ENCODE results near the gene DPYD.
A peak's percentile ranks its signal among the peaks of the same experiment; 100 is the strongest.

The DPYD gene

GRCh38 chr1:97853221-97853620, 67.6 kb downstream of the DPYD start:
- no CpG with 5 or more reads among the region's 1 CpG for WGBS, 2 donors (ENCODE audit: extremely low coverage in 2 of 2, insufficient read length in 2 of 2, insufficient replicate concordance in 1 of 2)
- Histone ChIP-seq H2BK5ac (ENCODE audit: low read length) (no peak overlapping the region), H3K79me1 (ENCODE audit: low read depth, low read length) (no peaks in the 10 kb centered on the region), H3K23ac (ENCODE audit: low read depth, low read length, poor library complexity) (no peak overlapping the region), H2BK12ac (ENCODE audit: low read length) (no peak overlapping the region), H3K36me3 (replicated peaks in 1 of 2; ENCODE audit: control insufficient read depth in 2 of 2, insufficient read depth in 2 of 2, low read length in 2 of 2) (no peaks in the 10 kb centered on the region), H3K9ac (ENCODE audit: low read depth, low read length, poor library complexity) (no peak overlapping the region), H3K4me2 (ENCODE audit: insufficient read depth, low read length, poor library complexity, severe bottlenecking) (no peak overlapping the region), H3K4me3 (ENCODE audit: low read length in 2 of 2) (no peak overlapping the region), H2BK15ac (ENCODE audit: low read length) (no peak overlapping the region), H3K4ac (ENCODE audit: low read length) (no peak overlapping the region), H3K27ac (replicated peaks; ENCODE audit: low read length) (no peak overlapping the region), H2AFZ (ENCODE audit: low read length) (no peak overlapping the region), H2AK5ac (ENCODE audit: low read depth, low read length) (no peak overlapping the region), H3K9me3 (replicated peaks in 1 of 2; ENCODE audit: control insufficient read depth in 2 of 2, insufficient read depth in 1 of 2, low read depth in 1 of 2, low read length in 2 of 2) (no peaks in the 10 kb centered on the region), H2BK120ac (ENCODE audit: low read depth, low read length) (no peak overlapping the region), H4K91ac (ENCODE audit: low read depth, low read length, poor library complexity) (no peak overlapping the region), H3K27me3 (ENCODE audit: control insufficient read depth in 3 of 3, insufficient read depth in 3 of 3, low read depth in 1 of 3, low read length in 3 of 3) (no peaks in the 10 kb centered on the region), H4K8ac (ENCODE audit: low read depth, low read length) (no peak overlapping the region), H3K18ac (ENCODE audit: low read length) (no peak overlapping the region), H3K4me1 (ENCODE audit: control insufficient read depth in 2 of 2, insufficient read depth in 1 of 2, low read depth in 1 of 2, low read length in 2 of 2) (peaks cover 0 to 4% of the 10 kb centered on the region in 2 donors), H3K14ac (ENCODE audit: low read length) (no peak overlapping the region)
- no peak for DNase-seq (ENCODE audit: low spot score)

GRCh38 chr1:97849345-97850340, 71.2 kb downstream of the DPYD start:
- H3K18ac ChIP-seq (ENCODE audit: low read length), result no peak overlapping the region
- no peak overlapping the region for H4K91ac ChIP-seq (ENCODE audit: low read depth, low read length, poor library complexity)
- no peak overlapping the region for H2BK120ac ChIP-seq (ENCODE audit: low read depth, low read length)
- no CpG with 5 or more reads among the region's 4 CpGs for WGBS, 2 donors (ENCODE audit: extremely low coverage in 2 of 2, insufficient read length in 2 of 2, insufficient replicate concordance in 1 of 2)
- H3K4me1 ChIP-seq (ENCODE audit: control insufficient read depth in 2 of 2, insufficient read depth in 1 of 2, low read depth in 1 of 2, low read length in 2 of 2), result peaks cover 0 to 4% of the 10 kb centered on the region in 2 donors
- no peak overlapping the region for H2BK12ac ChIP-seq (ENCODE audit: low read length)
- no peaks in the 10 kb centered on the region for H3K79me1 ChIP-seq (ENCODE audit: low read depth, low read length)
- H3K23ac ChIP-seq (ENCODE audit: low read depth, low read length, poor library complexity), result no peak overlapping the region
- no peak overlapping the region for H3K9ac ChIP-seq (ENCODE audit: low read depth, low read length, poor library complexity)
- no peak overlapping the region for H3K14ac ChIP-seq (ENCODE audit: low read length)
- no peak overlapping the region for H2BK15ac ChIP-seq (ENCODE audit: low read length)
- no peak overlapping the region for H3K4me2 ChIP-seq (ENCODE audit: insufficient read depth, low read length, poor library complexity, severe bottlenecking)
- H3K9me3 ChIP-seq (replicated peaks in 1 of 2; ENCODE audit: control insufficient read depth in 2 of 2, insufficient read depth in 1 of 2, low read depth in 1 of 2, low read length in 2 of 2), result peaks cover 9 to 14% of the 10 kb centered on the region in 2 donors
- H3K27me3 ChIP-seq (ENCODE audit: control insufficient read depth in 3 of 3, insufficient read depth in 3 of 3, low read depth in 1 of 3, low read length in 3 of 3), result no peaks in the 10 kb centered on the region
- no peak overlapping the region for H3K4ac ChIP-seq (ENCODE audit: low read length)
- no peak for DNase-seq (ENCODE audit: low spot score)
- H3K36me3 ChIP-seq (replicated peaks in 1 of 2; ENCODE audit: control insufficient read depth in 2 of 2, insufficient read depth in 2 of 2, low read length in 2 of 2), result no peaks in the 10 kb centered on the region
- H4K8ac ChIP-seq (ENCODE audit: low read depth, low read length), result no peak overlapping the region
- no peak overlapping the region for H2AK5ac ChIP-seq (ENCODE audit: low read depth, low read length)
- no peak overlapping the region for H3K4me3 ChIP-seq (ENCODE audit: low read length in 2 of 2)
- peak overlapping the region; percentile 12 for H2AFZ ChIP-seq (ENCODE audit: low read length)
- H2BK5ac ChIP-seq (ENCODE audit: low read length), result no peak overlapping the region
- no peak overlapping the region for H3K27ac ChIP-seq (replicated peaks; ENCODE audit: low read length)

- no peak overlapping the region for H3K27ac ChIP-seq (replicated peaks; ENCODE audit: low read length)
- H2BK12ac ChIP-seq (ENCODE audit: low read length), result no peak overlapping the region
- no peak overlapping the region for H4K91ac ChIP-seq (ENCODE audit: low read depth, low read length, poor library complexity)
- no peak overlapping the region for H2BK5ac ChIP-seq (ENCODE audit: low read length)
- H3K27me3 ChIP-seq (ENCODE audit: control insufficient read depth in 3 of 3, insufficient read depth in 3 of 3, low read depth in 1 of 3, low read length in 3 of 3), result no peaks in the 10 kb centered on the region
- no peaks in the 10 kb centered on the region for H3K36me3 ChIP-seq (replicated peaks in 1 of 2; ENCODE audit: control insufficient read depth in 2 of 2, insufficient read depth in 2 of 2, low read length in 2 of 2)
- peak overlapping the region in 1 of 2 donors; percentile 64 for H3K4me3 ChIP-seq (ENCODE audit: low read length in 2 of 2)
- WGBS, 2 donors (ENCODE audit: extremely low coverage in 2 of 2, insufficient read length in 2 of 2, insufficient replicate concordance in 1 of 2), result no CpG with 5 or more reads among the region's 10 CpGs
- peak overlapping the region; percentile 67 for H3K23ac ChIP-seq (ENCODE audit: low read depth, low read length, poor library complexity)
- no peak overlapping the region for H2AK5ac ChIP-seq (ENCODE audit: low read depth, low read length)
- peak overlapping the region; percentile 56 for H3K14ac ChIP-seq (ENCODE audit: low read length)
- no peak overlapping the region for H2AFZ ChIP-seq (ENCODE audit: low read length)
- peak overlapping the region; percentile 92 for H4K8ac ChIP-seq (ENCODE audit: low read depth, low read length)
- DNase-seq (ENCODE audit: low spot score), result no peak
- no peak overlapping the region for H3K18ac ChIP-seq (ENCODE audit: low read length)
- no peaks in the 10 kb centered on the region for H3K79me1 ChIP-seq (ENCODE audit: low read depth, low read length)
- H3K4me2 ChIP-seq (ENCODE audit: insufficient read depth, low read length, poor library complexity, severe bottlenecking), result no peak overlapping the region
- H2BK120ac ChIP-seq (ENCODE audit: low read depth, low read length), result no peak overlapping the region
- no peak overlapping the region for H2BK15ac ChIP-seq (ENCODE audit: low read length)
- H3K9ac ChIP-seq (ENCODE audit: low read depth, low read length, poor library complexity), result peak overlapping the region; percentile 60
- no peak overlapping the region for H3K4ac ChIP-seq (ENCODE audit: low read length)
- peaks cover 0 to 7% of the 10 kb centered on the region in 2 donors for H3K4me1 ChIP-seq (ENCODE audit: control insufficient read depth in 2 of 2, insufficient read depth in 1 of 2, low read depth in 1 of 2, low read length in 2 of 2)
- peaks cover 9 to 17% of the 10 kb centered on the region in 2 donors for H3K9me3 ChIP-seq (replicated peaks in 1 of 2; ENCODE audit: control insufficient read depth in 2 of 2, insufficient read depth in 1 of 2, low read depth in 1 of 2, low read length in 2 of 2)
These were observed 75.0 kb downstream of the DPYD start for GRCh38 chr1:97845805-97846204.

- Histone ChIP-seq H4K91ac (ENCODE audit: low read depth, low read length, poor library complexity) (no peak overlapping the region), H3K18ac (ENCODE audit: low read length) (peak overlapping the region; percentile 52), H3K14ac (ENCODE audit: low read length) (no peak overlapping the region), H3K9me3 (replicated peaks in 1 of 2; ENCODE audit: control insufficient read depth in 2 of 2, insufficient read depth in 1 of 2, low read depth in 1 of 2, low read length in 2 of 2) (peaks cover 9 to 17% of the 10 kb centered on the region in 2 donors), H3K4me1 (ENCODE audit: control insufficient read depth in 2 of 2, insufficient read depth in 1 of 2, low read depth in 1 of 2, low read length in 2 of 2) (peaks cover 0 to 3% of the 10 kb centered on the region in 2 donors), H3K4me3 (ENCODE audit: low read length in 2 of 2) (no peak overlapping the region), H2AFZ (ENCODE audit: low read length) (no peak overlapping the region), H3K4ac (ENCODE audit: low read length) (no peak overlapping the region), H2BK120ac (ENCODE audit: low read depth, low read length) (no peak overlapping the region), H4K8ac (ENCODE audit: low read depth, low read length) (no peak overlapping the region), H3K23ac (ENCODE audit: low read depth, low read length, poor library complexity) (no peak overlapping the region), H3K79me1 (ENCODE audit: low read depth, low read length) (no peaks in the 10 kb centered on the region), H2BK15ac (ENCODE audit: low read length) (no peak overlapping the region), H3K27ac (replicated peaks; ENCODE audit: low read length) (no peak overlapping the region), H2AK5ac (ENCODE audit: low read depth, low read length) (no peak overlapping the region), H3K9ac (ENCODE audit: low read depth, low read length, poor library complexity) (no peak overlapping the region), H3K4me2 (ENCODE audit: insufficient read depth, low read length, poor library complexity, severe bottlenecking) (no peak overlapping the region), H2BK5ac (ENCODE audit: low read length) (no peak overlapping the region), H2BK12ac (ENCODE audit: low read length) (no peak overlapping the region), H3K36me3 (replicated peaks in 1 of 2; ENCODE audit: control insufficient read depth in 2 of 2, insufficient read depth in 2 of 2, low read length in 2 of 2) (no peaks in the 10 kb centered on the region), H3K27me3 (ENCODE audit: control insufficient read depth in 3 of 3, insufficient read depth in 3 of 3, low read depth in 1 of 3, low read length in 3 of 3) (no peaks in the 10 kb centered on the region)
- WGBS, 2 donors (ENCODE audit: extremely low coverage in 2 of 2, insufficient read length in 2 of 2, insufficient replicate concordance in 1 of 2), result no CpG with 5 or more reads among the region's 5 CpGs
- no peak for DNase-seq (ENCODE audit: low spot score)
These were observed 76.2 kb downstream of the DPYD start for GRCh38 chr1:97844552-97845089.

All from neuronal stem cell (in vitro differentiated cells).